Measurements from ENCODE around the gene GPR137.

DNA sequence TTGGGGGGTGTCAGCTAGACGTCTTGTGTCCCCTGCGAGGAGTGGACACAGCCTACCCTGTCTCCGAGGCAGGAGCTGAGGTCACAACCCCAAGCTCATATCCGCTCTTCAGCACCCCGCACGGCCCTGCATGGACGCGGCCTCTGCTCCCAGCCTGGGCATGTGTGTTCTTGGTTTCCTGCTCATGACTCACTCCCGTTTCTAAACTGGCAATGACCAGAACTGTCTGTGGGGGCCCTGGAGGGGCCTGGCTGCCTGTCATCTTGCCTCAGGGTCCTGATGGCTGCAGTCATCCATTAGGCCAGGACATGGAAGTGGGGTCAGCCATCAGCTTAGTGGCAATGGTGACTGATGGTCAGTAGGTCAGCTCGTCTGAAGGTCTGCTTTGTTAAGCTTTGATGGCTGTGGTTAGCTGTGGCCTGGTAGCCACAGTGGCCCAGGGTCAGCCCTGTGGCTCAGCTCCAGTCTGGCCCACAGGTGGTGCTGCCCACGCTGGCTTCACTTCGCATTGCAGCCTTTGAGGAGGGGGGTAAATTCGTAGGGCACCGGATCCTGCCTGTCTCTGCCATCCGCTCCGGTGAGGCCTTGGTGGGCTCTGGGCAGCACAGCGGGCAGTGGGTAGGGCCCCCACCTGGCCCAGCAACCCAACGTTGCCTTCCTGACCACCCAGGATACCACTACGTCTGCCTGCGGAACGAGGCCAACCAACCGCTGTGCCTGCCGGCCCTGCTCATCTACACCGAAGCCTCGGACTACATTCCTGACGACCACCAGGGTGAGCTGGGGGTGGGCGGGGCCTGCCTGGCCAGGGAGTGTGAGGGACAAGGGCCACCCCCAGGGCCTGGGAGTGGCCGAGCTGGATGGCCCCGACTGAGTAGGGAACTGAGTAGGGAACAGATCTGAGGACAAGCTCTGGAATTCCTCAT, 22.4 kb upstream of the GPR137 start:
- no peak for TF ChIP-seq EZH2 (IDR thresholded peaks at IDR 0.05; ENCODE audit: borderline replicate concordance)
- TF ChIP-seq, protein P1, sequence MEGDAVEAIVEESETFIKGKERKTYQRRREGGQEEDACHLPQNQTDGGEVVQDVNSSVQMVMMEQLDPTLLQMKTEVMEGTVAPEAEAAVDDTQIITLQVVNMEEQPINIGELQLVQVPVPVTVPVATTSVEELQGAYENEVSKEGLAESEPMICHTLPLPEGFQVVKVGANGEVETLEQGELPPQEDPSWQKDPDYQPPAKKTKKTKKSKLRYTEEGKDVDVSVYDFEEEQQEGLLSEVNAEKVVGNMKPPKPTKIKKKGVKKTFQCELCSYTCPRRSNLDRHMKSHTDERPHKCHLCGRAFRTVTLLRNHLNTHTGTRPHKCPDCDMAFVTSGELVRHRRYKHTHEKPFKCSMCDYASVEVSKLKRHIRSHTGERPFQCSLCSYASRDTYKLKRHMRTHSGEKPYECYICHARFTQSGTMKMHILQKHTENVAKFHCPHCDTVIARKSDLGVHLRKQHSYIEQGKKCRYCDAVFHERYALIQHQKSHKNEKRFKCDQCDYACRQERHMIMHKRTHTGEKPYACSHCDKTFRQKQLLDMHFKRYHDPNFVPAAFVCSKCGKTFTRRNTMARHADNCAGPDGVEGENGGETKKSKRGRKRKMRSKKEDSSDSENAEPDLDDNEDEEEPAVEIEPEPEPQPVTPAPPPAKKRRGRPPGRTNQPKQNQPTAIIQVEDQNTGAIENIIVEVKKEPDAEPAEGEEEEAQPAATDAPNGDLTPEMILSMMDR (IDR thresholded peaks at IDR 0.05; ENCODE audit: poor library complexity): no peak
- no peak for TF ChIP-seq EZH2phosphoT487 (IDR thresholded peaks at IDR 0.05; ENCODE audit: low read depth, severe bottlenecking, unreplicated experiment)

All from hepatocyte (in vitro differentiated cells).